GM12878 (cell line): Measurements from ENCODE around the gene GNPNAT1. TPM values are rescaled to one million over a fixed set of nuclear protein-coding genes. Genes with fewer than 3 reads are reported as not detected.

Experiments
- ATAC-seq: fragments of 200-7000 bp; cut with Tn5 transposase; 3 replicates; pipeline ENCODE4 v1.9.1; 2020; ENCODE audit warnings: mild to moderate bottlenecking, moderate library complexity
- BruUV-seq: library from RNA; stranded (reverse); fragments of 400-500 nt; replicated peaks from 2 replicates; lab custom pipeline; 2021; lab: Mats Ljungman, UMichigan
- CTCF ChIA-PET: fragments of 300-600 bp; sonication (Branson Sonifier 250); formaldehyde crosslinking; extraction: SDS; loops from one replicate; lab custom pipeline; 2021; ENCODE audit warnings: inconsistent platforms; lab: Yijun Ruan, JAX
- POLR2A ChIA-PET: fragments of 350-600 bp; formaldehyde crosslinking; extraction: SDS; loops from one replicate; lab custom pipeline; 2021; ENCODE audit warnings: inconsistent platforms; lab: Charles Lee
- RAD21 ChIA-PET: fragments of 300-600 bp; sonication (Branson Sonifier 250); formaldehyde crosslinking; loops from one replicate; lab custom pipeline; 2023; ENCODE audit warnings: antibody characterized with exemption; ENCODE audit not compliant: unreplicated experiment; lab: Charles Lee
- SMC1A ChIA-PET: fragments of 300-600 bp; sonication (Branson Sonifier 250); formaldehyde crosslinking; loops from one replicate; lab custom pipeline; 2023; ENCODE audit not compliant: unreplicated experiment, uncharacterized antibody; lab: Charles Lee
- DNase-seq: peaks from one replicate; pipeline ENCODE4 v3.0.0-alpha.2; 2011; ENCODE audit warnings: low read depth, low spot score
- FAIRE-seq: peaks from 3 replicates; lab custom pipeline; 2011; peaks lifted over from hg19 to GRCh38; lab: Jason Lieb, UNC
- H2AFZ ChIP-seq: 2 replicates; pipeline ENCODE4 v1.6.0; 2011; ENCODE audit warnings: low read depth, low read length, control low read depth; ENCODE audit not compliant: control insufficient read depth
- H3K27ac ChIP-seq: 2 replicates; pipeline ENCODE4 v1.5.1; 2011; ENCODE audit warnings: control low read depth; ENCODE audit not compliant: control insufficient read depth, insufficient read depth
- H3K27me3 ChIP-seq, 2 experiments: replicated peaks in 1 of 2; 2 replicates each; pipeline versions ENCODE4 v1.6.0 to v1.6.1; 2011; ENCODE audit warnings: low read length in 1 of 2; ENCODE audit not compliant: control insufficient read depth in 2 of 2, insufficient read depth in 2 of 2
- H3K36me3 ChIP-seq, 2 experiments: 2 replicates each; pipeline ENCODE4 v1.5.1; 2011; ENCODE audit warnings: low read length in 1 of 2; ENCODE audit not compliant: control insufficient read depth in 2 of 2, insufficient read depth in 2 of 2
- H3K4me1 ChIP-seq: 2 replicates; pipeline ENCODE4 v1.6.1; 2011; ENCODE audit warnings: mild to moderate bottlenecking, low read length, moderate library complexity, mixed read lengths; ENCODE audit not compliant: control insufficient read depth, insufficient read depth
- H3K4me2 ChIP-seq: 2 replicates; pipeline ENCODE4 v1.6.0; 2011; ENCODE audit warnings: control low read depth; ENCODE audit not compliant: control insufficient read depth, insufficient read depth
- H3K4me3 ChIP-seq: fragments of 200-600 bp; sonication (generic); 2 replicates; pipeline ENCODE4 v1.5.1; 2016
- H3K79me2 ChIP-seq: 2 replicates; pipeline ENCODE4 v1.6.0; 2011; ENCODE audit warnings: low read length; ENCODE audit not compliant: control insufficient read depth, insufficient read depth
- H3K9ac ChIP-seq: 2 replicates; pipeline ENCODE4 v1.8.0; 2011; ENCODE audit warnings: low read length, control low read depth, mixed read lengths; ENCODE audit not compliant: control insufficient read depth, insufficient read depth
- H3K9me3 ChIP-seq: replicated peaks from 3 replicates; pipeline ENCODE4 v1.5.1; 2011; ENCODE audit warnings: mild to moderate bottlenecking, low read length; ENCODE audit not compliant: control insufficient read depth, insufficient read depth
- H4K20me1 ChIP-seq: 2 replicates; pipeline ENCODE4 v1.6.0; 2011; ENCODE audit not compliant: control insufficient read depth, insufficient read depth
- ATF2 ChIP-seq: IDR thresholded peaks from 2 replicates; pipeline ENCODE4 v1.6.1; 2012; ENCODE audit warnings: low read length, inconsistent platforms
- E2F4 ChIP-seq: IDR thresholded peaks from 2 replicates; pipeline ENCODE4 v1.6.1; 2012; ENCODE audit warnings: low read depth, low read length, improper control_type of control experiment
- E4F1 ChIP-seq: fragments of 450-650 bp; IDR thresholded peaks from 2 replicates; pipeline ENCODE4 v1.6.1; 2018; ENCODE audit warnings: borderline replicate concordance, mild to moderate bottlenecking; ENCODE audit not compliant: partially characterized antibody
- EP300 ChIP-seq, 2 experiments: fragments of 150-350 bp in 1 of 2; IDR thresholded peaks; 2 replicates each; pipeline ENCODE4 v1.6.1; 2011 to 2012; ENCODE audit warnings: low read depth in 2 of 2, low read length in 2 of 2, borderline replicate concordance in 1 of 2, improper control_type of control experiment in 1 of 2, inconsistent platforms in 1 of 2; ENCODE audit not compliant: control insufficient read depth in 1 of 2
- LARP7 ChIP-seq: fragments of 450-650 bp; IDR thresholded peaks from 2 replicates; pipeline ENCODE4 v1.6.1; 2017; ENCODE audit warnings: mild to moderate bottlenecking
- NFYA ChIP-seq: IDR thresholded peaks from 2 replicates; pipeline ENCODE4 v1.6.1; 2011; ENCODE audit warnings: low read depth, mild to moderate bottlenecking, low read length, improper control_type of control experiment, borderline replicate concordance
- NFYB ChIP-seq: IDR thresholded peaks from 2 replicates; pipeline ENCODE4 v1.6.1; 2011; ENCODE audit warnings: low read depth, mild to moderate bottlenecking, low read length, improper control_type of control experiment, moderate library complexity; ENCODE audit not compliant: insufficient read depth
- SMC3 ChIP-seq: IDR thresholded peaks from 2 replicates; pipeline ENCODE4 v1.6.1; 2011; ENCODE audit warnings: low read length, improper control_type of control experiment, borderline replicate concordance
- USF1 ChIP-seq: IDR thresholded peaks from 2 replicates; pipeline ENCODE4 v1.6.1; 2011; ENCODE audit warnings: borderline replicate concordance, low read depth, mild to moderate bottlenecking, moderate library complexity, mixed read lengths, low read length; ENCODE audit not compliant: insufficient read depth; ENCODE audit errors: extremely low read length
- WRNIP1 ChIP-seq: IDR thresholded peaks from 2 replicates; pipeline ENCODE4 v1.6.1; 2011; ENCODE audit warnings: low read depth, low read length, improper control_type of control experiment, borderline replicate concordance
- WGBS: methylation state at CpG from one replicate; pipeline ENCODE4 v1.1.6; 2016; ENCODE audit warnings: low lambda C conversion rate; ENCODE audit not compliant: insufficient replicate concordance, insufficient coverage; ENCODE audit errors: missing lambda C conversion rate; 5-methylcytosine and 5-hydroxymethylcytosine counted together
- in situ Hi-C: fragments of 300-500 bp; cut with MboI; formaldehyde crosslinking; loops from 9 replicates; pipeline ENCODE4 v1.14.3; 2018; ENCODE audit warnings: mixed read lengths
- intact Hi-C: fragments of 100-400 bp; cut with micrococcal nuclease; formaldehyde crosslinking; loops from one replicate; pipeline ENCODE4 v1.14.2; 2022; ENCODE audit not compliant: unreplicated experiment
- polyA plus RNA-seq, 11 experiments: library from polyadenylated mRNA; depleted of rRNA in 4 of 11; unstranded in 6 of 11; stranded (reverse) in 5 of 11; fragments of >200 nt; fragmentation: Nextera tagmentation in 4 of 11; fragmentation: Illumina TruSeq in 1 of 11; extraction: Ambion mirVana in 4 of 11; extraction: Trizol in 1 of 11; gene quantifications; 1 replicate in 1 of 11; 2 replicates in 10 of 11; pipeline versions ENCODE4 v1.2.1 to v1.2.3, GENCODE V29; 2011 to 2016; ENCODE audit warnings: inconsistent platforms in 2 of 11, missing spikeins in 2 of 11, low read depth in 1 of 11
- total RNA-seq, 4 experiments: library from RNA; depleted of rRNA in 3 of 4; stranded (reverse); fragments of >200 nt in 3 of 4; fragmentation: Illumina TruSeq in 1 of 4; extraction: Trizol in 1 of 4; gene quantifications; 2 replicates each; pipeline versions ENCODE4 v1.2.1 to v1.2.3, GENCODE V29; 2013 to 2021

The GNPNAT1 gene
- total and polyA plus RNA-seq, 10 of the 15 experiments (the other 5 are each of a cell fraction or from before 2014, with no cell fraction given): 18.9 to 52.6 (median 28.2) TPM

- no peak overlapping the region for H3K4me2 ChIP-seq
- H3K36me3 ChIP-seq: no peaks in the 10 kb centered on the region
- ATAC-seq (no peak), DNase-seq (no peak)
- POLR2A ChIA-PET: no interaction called here
- H3K4me1 ChIP-seq: no peaks in the 10 kb centered on the region
- no peak for TF ChIP-seq SMC3
- TF ChIP-seq E4F1: no peak
- no peak for TF ChIP-seq E2F4
- no peak for TF ChIP-seq LARP7
- no peak for TF ChIP-seq NFYA
- no peak for TF ChIP-seq WRNIP1
- no peak for TF ChIP-seq ATF2
- TF ChIP-seq USF1: no peak
- TF ChIP-seq NFYB: no peak
- no peak for TF ChIP-seq EP300 (IDR thresholded peaks at IDR 0.05; ENCODE audit: borderline replicate concordance in 1 of 2, control insufficient read depth in 1 of 2, low read depth in 2 of 2, low read length in 2 of 2)
- TF ChIP-seq, all 136 proteins: peak for 0
- intact Hi-C loops: loop anchor here (5.0 kb wide), 1 partner anchor 241 kb away; the partner anchor contains the start of genes GPR137C and TXNDC16
- H4K20me1 ChIP-seq: no peaks in the 10 kb centered on the region
- H3K9ac ChIP-seq: no peak overlapping the region
- no peak overlapping the region for H3K27ac ChIP-seq
- in situ Hi-C loops: no loop called here
- ChIA-PET SMC1A (no interaction called here), CTCF (no interaction called here), RAD21 (no interaction called here)
- H3K9me3 ChIP-seq: 0 out of 3 replicates have a peak, but pooled peaks cover 2% of the 10 kb centered on the region
- 85% methylated on average over 2 of the region's 2 CpGs for WGBS
- FAIRE-seq: no peak
- no peak overlapping the region for H3K4me3 ChIP-seq
- no TSS peak for BruUV-seq
- peaks cover 29% of the 10 kb centered on the region for H3K79me2 ChIP-seq
- H2AFZ ChIP-seq: no peak overlapping the region
- H3K27me3 ChIP-seq: no peaks in the 10 kb centered on the region
Measured at GRCh38 chr14:52793061-52793460, 1.7 kb upstream of the GNPNAT1 start.
